Right lobe of liver (tissue), 4 donors: ENCODE results near the gene CDC42BPB.

Source experiments
- POLR2A ChIP-seq: fragments of 450-650 bp; IDR thresholded peaks from one replicate; pipeline ENCODE4 v1.6.1; 2017; ENCODE audit warnings: antibody characterized with exemption, mild to moderate bottlenecking
- TF ChIP-seq, protein P1 (sequence below), 4 donors: fragments of 200-600 bp in 3 of 4; fragments of 450-650 bp in 1 of 4; IDR thresholded peaks; one replicate each; pipeline versions ENCODE4 v1.5.1 to v1.8.0; 2016 to 2022; ENCODE audit warnings: antibody characterized with exemption in 4 of 4, mild to moderate bottlenecking in 2 of 4
- donor health status: DM: no; HTN: no; CAD: no.
- donor health status: DM: no; HTN: no; CAD: no.
- donor health status: DM: no; HTN: yes; CAD: no.

- TF ChIP-seq, protein P1, sequence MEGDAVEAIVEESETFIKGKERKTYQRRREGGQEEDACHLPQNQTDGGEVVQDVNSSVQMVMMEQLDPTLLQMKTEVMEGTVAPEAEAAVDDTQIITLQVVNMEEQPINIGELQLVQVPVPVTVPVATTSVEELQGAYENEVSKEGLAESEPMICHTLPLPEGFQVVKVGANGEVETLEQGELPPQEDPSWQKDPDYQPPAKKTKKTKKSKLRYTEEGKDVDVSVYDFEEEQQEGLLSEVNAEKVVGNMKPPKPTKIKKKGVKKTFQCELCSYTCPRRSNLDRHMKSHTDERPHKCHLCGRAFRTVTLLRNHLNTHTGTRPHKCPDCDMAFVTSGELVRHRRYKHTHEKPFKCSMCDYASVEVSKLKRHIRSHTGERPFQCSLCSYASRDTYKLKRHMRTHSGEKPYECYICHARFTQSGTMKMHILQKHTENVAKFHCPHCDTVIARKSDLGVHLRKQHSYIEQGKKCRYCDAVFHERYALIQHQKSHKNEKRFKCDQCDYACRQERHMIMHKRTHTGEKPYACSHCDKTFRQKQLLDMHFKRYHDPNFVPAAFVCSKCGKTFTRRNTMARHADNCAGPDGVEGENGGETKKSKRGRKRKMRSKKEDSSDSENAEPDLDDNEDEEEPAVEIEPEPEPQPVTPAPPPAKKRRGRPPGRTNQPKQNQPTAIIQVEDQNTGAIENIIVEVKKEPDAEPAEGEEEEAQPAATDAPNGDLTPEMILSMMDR (IDR thresholded peaks at IDR 0.05): no peak
- TF ChIP-seq POLR2A: no peak
Measured at GRCh38 chr14:103006106-103006505, 51.2 kb downstream of the CDC42BPB start.
